Subcutaneous adipose tissue (tissue), 4 donors: ENCODE data around the gene RGS11. TPM values are rescaled to one million over a fixed set of nuclear protein-coding genes. Genes with fewer than 3 reads are reported as not detected.

Experiments used
- CTCF ChIP-seq: fragments of 450-650 bp; IDR thresholded peaks from one replicate; pipeline ENCODE4 v1.5.1; 2016; ENCODE audit warnings: low read depth, mild to moderate bottlenecking, control low read depth, antibody characterized with exemption, moderate library complexity
- total RNA-seq, 4 donors: library from RNA; depleted of rRNA; stranded (reverse); fragments of >200 nt; gene quantifications; one replicate each; pipeline ENCODE4 v1.1.0, GENCODE V29; 2016

The RGS11 gene
- total RNA-seq, 4 donors from 2014 or later, result 6.2 to 20.2 (median 11.4) TPM

- no peak for TF ChIP-seq CTCF
Measured at GRCh38 chr16:263182-263774, 12.5 kb downstream of the RGS11 start.

- TF ChIP-seq CTCF, result no peak
Measured at GRCh38 chr16:262121-262745, 13.5 kb downstream of the RGS11 start.

GRCh38 chr16:261031-261691, 14.6 kb downstream of the RGS11 start:
- TF ChIP-seq CTCF, result no peak

- TF ChIP-seq CTCF, result no peak
Measured at GRCh38 chr16:260326-260725, 15.4 kb downstream of the RGS11 start.

- no peak for TF ChIP-seq CTCF
Measured at GRCh38 chr16:259814-260253, 15.9 kb downstream of the RGS11 start.

- TF ChIP-seq CTCF, result no peak
Measured at GRCh38 chr16:259226-259625, 16.5 kb downstream of the RGS11 start.

- no peak for TF ChIP-seq CTCF
Measured at GRCh38 chr16:255183-255582, 20.6 kb downstream of the RGS11 start.
